A673 (cell line): Measurements from ENCODE around the gene PFDN4. TPM values are rescaled to one million over a fixed set of nuclear protein-coding genes. Genes with fewer than 3 reads are reported as not detected.
"Not testable (repeated sequence)": the region's sequence is repeated elsewhere in the genome, so short reads cannot be mapped to it uniquely, and the experiment has no call there.

Source experiments
- BruUV-seq: library from RNA; stranded (reverse); fragments of 400-500 nt; replicated peaks from 2 replicates; lab custom pipeline; 2021; lab: Mats Ljungman, UMichigan
- CTCF ChIA-PET: fragments of 300-600 bp; sonication (Branson Sonifier 250); formaldehyde crosslinking; loops from one replicate; lab custom pipeline; 2022; ENCODE audit warnings: antibody characterized with exemption; lab: Charles Lee
- POLR2A ChIA-PET: fragments of 300-600 bp; sonication (Branson Sonifier 250); formaldehyde crosslinking; loops from one replicate; lab custom pipeline; 2022; ENCODE audit warnings: antibody characterized with exemption; ENCODE audit not compliant: low non-redundant PET; lab: Charles Lee
- DNase-seq: peaks from one replicate; pipeline ENCODE4 v3.0.0-alpha.2; 2015; ENCODE audit warnings: low spot score
- H3K27ac ChIP-seq: fragments of 200-600 bp; sonication (generic); 2 replicates; pipeline ENCODE4 v1.5.1; 2016; ENCODE audit warnings: mixed run types, low read depth, mild to moderate bottlenecking, mixed read lengths, antibody characterized with exemption, low read length; ENCODE audit not compliant: poor library complexity, severe bottlenecking
- H3K27me3 ChIP-seq: fragments of 200-600 bp; sonication (generic); replicated peaks from 2 replicates; pipeline ENCODE4 v1.6.1; 2017; ENCODE audit warnings: mixed run types, low read depth, mild to moderate bottlenecking, mixed read lengths, antibody characterized with exemption, low read length; ENCODE audit not compliant: insufficient read depth, poor library complexity
- H3K36me3 ChIP-seq: fragments of 200-600 bp; sonication (generic); 2 replicates; pipeline ENCODE4 v1.6.1; 2016; ENCODE audit warnings: mixed run types, mild to moderate bottlenecking, mixed read lengths, antibody characterized with exemption, low read length; ENCODE audit not compliant: insufficient read depth, poor library complexity, severe bottlenecking
- H3K4me1 ChIP-seq: fragments of 200-600 bp; sonication (generic); 2 replicates; pipeline ENCODE4 v1.6.1; 2017; ENCODE audit warnings: mixed run types, mild to moderate bottlenecking, mixed read lengths, antibody characterized with exemption, low read length; ENCODE audit not compliant: insufficient read depth, poor library complexity, severe bottlenecking
- H3K4me3 ChIP-seq: fragments of 200-600 bp; sonication (generic); 2 replicates; pipeline ENCODE4 v1.5.1; 2016; ENCODE audit warnings: low read depth, mixed run types, mild to moderate bottlenecking, mixed read lengths, low read length; ENCODE audit not compliant: poor library complexity, severe bottlenecking
- H3K9me3 ChIP-seq: fragments of 200-600 bp; sonication (generic); 2 replicates; pipeline ENCODE4 v1.6.1; 2016; ENCODE audit warnings: mixed run types, low read depth, mild to moderate bottlenecking, mixed read lengths, antibody characterized with exemption, low read length; ENCODE audit not compliant: poor library complexity, severe bottlenecking
- CTCF ChIP-seq: fragments of 300-800, 200-600 bp; sonication (generic); conservative IDR thresholded peaks from 2 replicates; pipeline ENCODE4 v1.5.1; 2017; ENCODE audit warnings: low read depth, mild to moderate bottlenecking, antibody characterized with exemption, low read length, moderate library complexity, mixed read lengths
- EZH2 ChIP-seq: fragments of 200-600 bp; sonication (generic); IDR thresholded peaks from 2 replicates; pipeline ENCODE4 v1.6.1; 2017; ENCODE audit warnings: borderline replicate concordance, low read depth, mild to moderate bottlenecking, mixed read lengths, antibody characterized with exemption, low read length; ENCODE audit not compliant: poor library complexity, severe bottlenecking
- intact Hi-C: fragments of 100-400 bp; cut with micrococcal nuclease; formaldehyde crosslinking; loops from one replicate; pipeline ENCODE4 v1.10.0; 2022; ENCODE audit not compliant: unreplicated experiment
- total RNA-seq: library from RNA; stranded (reverse); gene quantifications from 2 replicates; pipeline ENCODE4 v1.2.3, GENCODE V29; 2021

The PFDN4 gene
- total RNA-seq, 1 experiment from 2014 or later: 76.0 TPM

DNA sequence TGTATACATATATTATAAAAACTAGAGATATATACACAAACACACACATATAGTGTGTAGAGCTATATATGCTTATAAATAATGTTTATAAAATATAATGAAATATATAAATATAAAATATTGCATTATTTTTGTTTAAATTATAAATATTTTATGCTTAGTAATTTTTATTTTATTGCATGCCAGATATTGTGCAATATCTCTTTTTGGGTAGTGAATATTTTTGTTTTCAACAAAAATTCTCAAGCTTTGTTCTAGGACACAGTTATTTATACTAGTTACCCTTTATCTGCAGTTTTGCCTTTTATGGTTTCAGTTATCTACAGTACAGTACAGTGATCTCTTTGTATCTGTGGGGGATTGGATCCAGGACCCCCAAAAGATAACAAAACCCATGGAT lies 52.2 kb downstream of the PFDN4 start:
- TF ChIP-seq EZH2: no peak
- TF ChIP-seq CTCF: no peak
- Histone ChIP-seq H3K27me3 (no peaks in the 10 kb centered on the region), H3K4me1 (no peaks in the 10 kb centered on the region), H3K36me3 (no peaks in the 10 kb centered on the region), H3K27ac (no peak overlapping the region), H3K9me3 (no peaks in the 10 kb centered on the region), H3K4me3 (no peak overlapping the region)
- CTCF ChIA-PET: no interaction called here
- POLR2A ChIA-PET: no interaction called here
- DNase-seq: no peak
- BruUV-seq: no TSS peak
- intact Hi-C loops: no loop called here

GRCh38 chr20:54262671-54263070 lies 54.8 kb downstream of the PFDN4 start:
- TF ChIP-seq EZH2 (no peak), CTCF (no peak)
- H3K4me3 ChIP-seq: no peak overlapping the region
- H3K4me1 ChIP-seq: no peaks in the 10 kb centered on the region
- no peaks in the 10 kb centered on the region for H3K9me3 ChIP-seq
- H3K27me3 ChIP-seq: no peaks in the 10 kb centered on the region
- no TSS peak for BruUV-seq
- POLR2A ChIA-PET: no interaction called here
- intact Hi-C loops: no loop called here
- no peaks in the 10 kb centered on the region for H3K36me3 ChIP-seq
- CTCF ChIA-PET: no interaction called here
- no peak overlapping the region for H3K27ac ChIP-seq
- no peak for DNase-seq

DNA sequence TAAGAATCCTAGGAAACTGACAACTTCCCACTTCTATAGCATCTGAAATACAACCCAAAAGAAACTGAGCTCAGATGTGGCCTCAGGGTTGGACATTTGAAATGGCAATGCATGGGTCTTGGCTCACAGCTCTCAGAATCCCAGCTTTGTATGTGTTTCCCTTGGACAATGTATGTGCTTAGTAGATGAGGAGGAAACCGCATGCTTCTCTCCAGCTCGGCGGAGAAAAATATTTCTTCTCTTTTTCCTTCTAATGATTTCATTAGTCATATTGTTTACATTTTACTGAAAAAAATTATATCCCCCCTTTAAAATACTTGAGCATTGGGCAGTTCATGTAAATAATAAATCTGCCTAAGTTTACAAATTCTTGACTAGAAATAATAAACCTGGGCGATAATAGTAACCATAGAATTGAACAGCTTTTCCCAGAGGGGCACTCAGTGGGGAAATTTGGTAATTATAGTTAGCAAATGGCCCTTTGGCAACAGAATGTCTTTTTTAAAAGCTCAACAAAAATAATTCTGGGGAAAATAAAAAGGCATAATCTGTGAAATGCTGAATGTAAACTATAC lies 55.3 kb downstream of the PFDN4 start:
- intact Hi-C loops: no loop called here
- Histone ChIP-seq H3K27ac (no peak overlapping the region), H3K9me3 (no peaks in the 10 kb centered on the region), H3K36me3 (no peaks in the 10 kb centered on the region), H3K4me3 (no peak overlapping the region), H3K27me3 (no peaks in the 10 kb centered on the region), H3K4me1 (no peaks in the 10 kb centered on the region)
- no TSS peak for BruUV-seq
- CTCF ChIA-PET: no interaction called here
- POLR2A ChIA-PET: no interaction called here
- no peak for DNase-seq
- no peak for TF ChIP-seq EZH2
- TF ChIP-seq CTCF: no peak

DNA sequence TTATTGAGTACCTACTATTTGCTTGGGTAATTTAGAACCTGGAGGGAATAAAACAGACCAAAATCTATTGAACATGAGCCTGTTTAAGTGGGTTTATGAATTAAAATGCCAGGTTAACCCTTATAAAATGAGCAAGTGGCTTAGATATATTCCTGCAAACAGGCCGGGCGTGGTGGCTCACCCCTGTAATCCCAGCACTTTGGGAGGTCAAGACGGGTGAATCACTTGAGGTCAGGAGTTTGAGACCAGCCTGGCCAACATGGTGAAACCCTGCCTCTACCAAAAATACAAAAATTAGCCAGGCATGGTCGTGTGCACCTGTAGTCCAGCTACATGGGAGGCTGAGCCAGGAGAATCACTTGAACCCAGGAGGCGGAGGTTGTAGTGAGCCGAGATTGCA lies 57.9 kb downstream of the PFDN4 start:
- DNase-seq, intact Hi-C loops, H3K27me3 ChIP-seq, H3K36me3 ChIP-seq, CTCF ChIA-PET, H3K4me3 ChIP-seq, H3K9me3 ChIP-seq, POLR2A ChIA-PET, BruUV-seq, H3K4me1 ChIP-seq, H3K27ac ChIP-seq: not testable (repeated sequence)
